ENCODE results near the gene CACNG1.

Gene CACNG1

GRCh38 chr17:67044940-67045339 is 586 bp downstream of the CACNG1 start:
- no peak overlapping the region for H3K27ac ChIP-seq
- no peak for TF ChIP-seq ZFX (IDR thresholded peaks at IDR 0.05)
- TF ChIP-seq, protein P1, sequence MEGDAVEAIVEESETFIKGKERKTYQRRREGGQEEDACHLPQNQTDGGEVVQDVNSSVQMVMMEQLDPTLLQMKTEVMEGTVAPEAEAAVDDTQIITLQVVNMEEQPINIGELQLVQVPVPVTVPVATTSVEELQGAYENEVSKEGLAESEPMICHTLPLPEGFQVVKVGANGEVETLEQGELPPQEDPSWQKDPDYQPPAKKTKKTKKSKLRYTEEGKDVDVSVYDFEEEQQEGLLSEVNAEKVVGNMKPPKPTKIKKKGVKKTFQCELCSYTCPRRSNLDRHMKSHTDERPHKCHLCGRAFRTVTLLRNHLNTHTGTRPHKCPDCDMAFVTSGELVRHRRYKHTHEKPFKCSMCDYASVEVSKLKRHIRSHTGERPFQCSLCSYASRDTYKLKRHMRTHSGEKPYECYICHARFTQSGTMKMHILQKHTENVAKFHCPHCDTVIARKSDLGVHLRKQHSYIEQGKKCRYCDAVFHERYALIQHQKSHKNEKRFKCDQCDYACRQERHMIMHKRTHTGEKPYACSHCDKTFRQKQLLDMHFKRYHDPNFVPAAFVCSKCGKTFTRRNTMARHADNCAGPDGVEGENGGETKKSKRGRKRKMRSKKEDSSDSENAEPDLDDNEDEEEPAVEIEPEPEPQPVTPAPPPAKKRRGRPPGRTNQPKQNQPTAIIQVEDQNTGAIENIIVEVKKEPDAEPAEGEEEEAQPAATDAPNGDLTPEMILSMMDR (conservative IDR thresholded peaks at IDR 0.05), result no peak

DNA sequence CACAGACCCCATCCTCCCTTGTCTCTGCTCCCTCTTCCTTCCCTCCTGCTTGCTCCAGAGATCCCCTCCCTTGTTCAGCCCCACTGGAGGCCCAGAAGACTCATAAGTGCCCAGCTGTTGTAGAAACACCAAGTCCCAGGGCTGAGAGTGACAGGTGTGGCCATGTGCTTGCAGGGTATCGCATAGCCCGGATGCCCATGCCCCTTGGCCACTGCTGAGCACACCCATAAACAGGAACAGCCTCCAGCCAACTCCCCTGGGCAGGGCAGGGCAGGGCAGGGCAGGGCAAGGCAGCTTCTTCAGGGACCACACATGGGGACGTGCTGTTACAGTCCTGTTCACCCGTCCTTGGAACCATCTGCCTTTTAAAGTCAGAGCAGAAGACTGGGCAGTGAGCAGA is 2.0 kb downstream of the CACNG1 start:
- no peak overlapping the region for H3K27ac ChIP-seq
- TF ChIP-seq ZFX (IDR thresholded peaks at IDR 0.05), result no peak
- TF ChIP-seq, protein P1 (conservative IDR thresholded peaks at IDR 0.05), result no peak

DNA sequence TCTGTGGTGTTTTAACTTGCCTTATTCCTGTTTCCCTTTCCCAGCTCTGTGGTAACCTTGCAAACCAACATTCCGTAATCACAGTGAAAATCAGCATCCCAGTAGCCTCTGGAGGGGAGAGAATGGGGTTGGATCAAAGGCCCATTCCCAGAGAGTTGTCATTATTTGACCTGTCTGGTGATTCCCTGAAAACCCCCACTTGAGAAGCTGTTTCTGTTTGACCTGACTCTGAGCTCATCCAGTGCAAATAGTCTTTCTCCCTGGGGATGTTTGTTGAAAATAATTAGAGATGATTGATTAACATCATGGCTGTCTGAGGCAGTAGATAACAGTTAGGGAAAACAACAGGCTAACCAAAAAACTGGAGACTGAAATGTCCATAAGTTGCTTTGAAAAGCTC is 3.0 kb downstream of the CACNG1 start:
- no peak for TF ChIP-seq ZFX (IDR thresholded peaks at IDR 0.05)
- TF ChIP-seq, protein P1 (conservative IDR thresholded peaks at IDR 0.05), result no peak

DNA sequence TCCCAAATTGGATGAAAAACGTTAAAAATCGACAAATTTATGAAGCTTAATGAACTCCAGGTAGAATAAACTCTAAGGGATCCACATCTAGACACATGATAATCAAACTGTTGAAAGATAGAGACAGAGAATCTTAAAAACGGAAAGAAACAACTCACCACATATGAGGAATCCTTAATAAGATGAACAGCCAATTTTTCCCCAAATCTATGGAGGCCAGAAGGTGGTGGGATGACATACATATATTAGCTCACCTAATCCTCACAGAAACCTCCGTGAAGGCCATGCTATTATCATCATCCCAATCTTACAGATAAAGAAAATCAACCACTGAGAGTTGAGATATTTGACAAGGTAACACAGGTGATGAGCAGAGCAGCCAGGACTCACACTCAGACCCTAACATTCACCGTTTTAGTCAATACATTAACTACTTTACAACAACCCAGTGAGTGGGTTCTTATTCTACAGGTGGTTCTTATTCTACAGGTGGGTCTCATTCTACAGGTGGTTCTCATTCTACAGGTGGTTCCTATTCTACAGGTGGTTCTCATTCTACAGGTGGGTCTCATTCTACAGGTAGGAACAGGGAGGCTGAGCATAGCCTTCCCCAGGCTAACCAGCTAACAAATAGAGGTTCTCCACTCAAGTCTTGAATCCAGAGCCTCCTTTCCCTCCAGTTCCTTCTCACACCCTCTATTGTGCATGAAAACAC is 4.8 kb downstream of the CACNG1 start:
- H3K27ac ChIP-seq, result no peak overlapping the region
- no peak for TF ChIP-seq ZFX (IDR thresholded peaks at IDR 0.05)
- TF ChIP-seq, protein P1 (conservative IDR thresholded peaks at IDR 0.05), result no peak

More for the DNA sequence above, 3.0 kb downstream of the CACNG1 start:
- H3K27ac ChIP-seq, result no peak overlapping the region

- H3K27ac ChIP-seq, result no peak overlapping the region
- no peak for TF ChIP-seq ZFX (IDR thresholded peaks at IDR 0.05)
- TF ChIP-seq, protein P1 (conservative IDR thresholded peaks at IDR 0.05), result no peak
Measured at GRCh38 chr17:67050066-67050465, 5.7 kb downstream of the CACNG1 start.

GRCh38 chr17:67050471-67051154 is 6.3 kb downstream of the CACNG1 start:
- TF ChIP-seq ZFX (IDR thresholded peaks at IDR 0.05), result no peak
- TF ChIP-seq, protein P1 (conservative IDR thresholded peaks at IDR 0.05), result no peak
- no peak overlapping the region for H3K27ac ChIP-seq

DNA sequence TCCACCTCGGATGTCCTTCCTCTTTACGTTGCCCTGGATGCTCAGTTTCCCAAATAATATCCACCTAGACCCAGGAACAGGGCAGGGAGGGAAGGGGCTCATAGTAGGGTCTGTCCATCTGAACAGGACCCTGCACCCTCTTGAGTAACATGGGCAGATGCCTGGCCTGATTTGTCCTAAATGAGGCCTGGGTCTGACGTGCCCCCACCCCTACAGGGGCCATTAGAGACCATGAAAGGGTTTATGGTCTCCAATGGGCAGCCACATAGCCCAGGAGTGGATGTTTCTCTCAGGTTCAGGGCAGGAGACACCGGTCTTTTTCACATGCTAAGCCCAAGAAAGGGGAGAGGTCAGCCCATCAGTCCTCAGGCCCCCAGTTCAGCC is 6.8 kb downstream of the CACNG1 start:
- TF ChIP-seq, protein P1 (conservative IDR thresholded peaks at IDR 0.05), result no peak
- TF ChIP-seq ZFX (IDR thresholded peaks at IDR 0.05), result no peak
- H3K27ac ChIP-seq, result no peak overlapping the region

All from C4-2B (cell line).